A549 (cell line): Measurements from ENCODE around the gene SORCS1. TPM values are rescaled to one million over a fixed set of nuclear protein-coding genes. Genes with fewer than 3 reads are reported as not detected.

Source experiments
- ATAC-seq, 2 experiments: fragments of 200-7000 bp in 1 of 2; fragments of >200 bp in 1 of 2; cut with Nextera tagmentation in 1 of 2; cut with Tn5 transposase in 1 of 2; 3 replicates each; pipeline versions ENCODE4 v1.8.0 to v1.9.1; 2018 to 2020; ENCODE audit warnings: mild to moderate bottlenecking in 1 of 2, moderate library complexity in 1 of 2
- CTCF ChIA-PET: fragments of 300-600 bp; sonication (Branson Sonifier 250); formaldehyde crosslinking; extraction: SDS; loops from one replicate; lab custom pipeline; 2021; ENCODE audit warnings: antibody characterized with exemption, inconsistent platforms; lab: Yijun Ruan, JAX
- POLR2A ChIA-PET: fragments of 350-600 bp; formaldehyde crosslinking; extraction: SDS; loops from one replicate; lab custom pipeline; 2021; ENCODE audit warnings: antibody characterized with exemption, inconsistent platforms; lab: Yijun Ruan, JAX
- DNase-seq, 2 experiments: peaks; one replicate each; pipeline versions ENCODE4 v3.0.0 to v3.0.0-alpha.2; 2011 to 2016; ENCODE audit warnings: low read depth in 1 of 2, low spot score in 1 of 2
- FAIRE-seq: peaks from 2 replicates; lab custom pipeline; 2011; peaks lifted over from hg19 to GRCh38; lab: Jason Lieb, UNC
- H3K27ac ChIP-seq, 2 experiments: fragments of >200 bp; sonication (Bioruptor Twin); formaldehyde crosslinking; 3 replicates each; pipeline ENCODE4 v1.5.1; 2016 to 2017
- H3K4me1 ChIP-seq: fragments of >200 bp; sonication (Bioruptor Twin); formaldehyde crosslinking; 3 replicates; pipeline ENCODE4 v1.6.1; 2016
- H3K4me2 ChIP-seq: fragments of >200 bp; sonication (Bioruptor Twin); formaldehyde crosslinking; 3 replicates; pipeline ENCODE4 v1.6.1; 2016
- H3K4me3 ChIP-seq: fragments of >200 bp; sonication (Bioruptor Twin); formaldehyde crosslinking; 3 replicates; pipeline ENCODE4 v1.5.1; 2016
- H3K9me3 ChIP-seq: fragments of >200 bp; sonication (Bioruptor Twin); formaldehyde crosslinking; 3 replicates; pipeline ENCODE4 v1.6.1; 2016
- ATOH8 ChIP-seq: fragments of 250-450 bp; sonication (Bioruptor Pico); IDR thresholded peaks from 2 replicates; pipeline ENCODE4 v1.5.0; 2020; ENCODE audit warnings: low read depth, mild to moderate bottlenecking, moderate library complexity
- CBX8 ChIP-seq: fragments of 200-600 bp; sonication (generic); IDR thresholded peaks from 2 replicates; pipeline ENCODE4 v1.6.1; 2016
- CEBPB ChIP-seq, 2 experiments: fragments of >200 bp in 1 of 2; sonication (Bioruptor Twin) in 1 of 2; formaldehyde crosslinking in 1 of 2; IDR thresholded peaks; 2 replicates each; pipeline ENCODE4 v1.6.1; 2012 to 2016
- CHD4 ChIP-seq: fragments of 200-600 bp; sonication (generic); IDR thresholded peaks from 2 replicates; pipeline ENCODE4 v1.6.1; 2016; ENCODE audit warnings: antibody characterized with exemption, mild to moderate bottlenecking, borderline replicate concordance
- EHMT2 ChIP-seq: fragments of 200-600 bp; sonication (generic); IDR thresholded peaks from 2 replicates; pipeline ENCODE4 v1.6.1; 2016; ENCODE audit warnings: antibody characterized with exemption, low read depth, mild to moderate bottlenecking, moderate library complexity
- FOXS1 ChIP-seq: fragments of 250-450 bp; sonication (Bioruptor Pico); IDR thresholded peaks from 2 replicates; pipeline ENCODE4 v1.5.0; 2020; ENCODE audit warnings: mild to moderate bottlenecking, moderate library complexity
- GATA3 ChIP-seq: IDR thresholded peaks from 2 replicates; pipeline ENCODE4 v1.6.1; 2012; ENCODE audit warnings: borderline replicate concordance
- HDAC2 ChIP-seq: fragments of 200-600 bp; sonication (generic); IDR thresholded peaks from 2 replicates; pipeline ENCODE4 v1.6.1; 2016
- HEYL ChIP-seq: fragments of 250-450 bp; sonication (Bioruptor Pico); IDR thresholded peaks from 2 replicates; pipeline ENCODE4 v1.8.0; 2021; ENCODE audit warnings: mild to moderate bottlenecking, moderate library complexity
- HMGXB4 ChIP-seq: fragments of 250-450 bp; sonication (Bioruptor Pico); IDR thresholded peaks from 2 replicates; pipeline ENCODE4 v1.5.0; 2021; ENCODE audit warnings: mild to moderate bottlenecking, moderate library complexity, borderline replicate concordance
- HOXB13 ChIP-seq: fragments of 250-450 bp; sonication (Bioruptor Pico); IDR thresholded peaks from 2 replicates; pipeline ENCODE4 v1.5.0; 2020; ENCODE audit warnings: low read depth, mild to moderate bottlenecking, moderate library complexity
- JUNB ChIP-seq: fragments of >200 bp; sonication (Bioruptor Twin); formaldehyde crosslinking; IDR thresholded peaks from 2 replicates; pipeline ENCODE4 v1.6.1; 2016
- KDM5A ChIP-seq: fragments of 200-600 bp; sonication (generic); IDR thresholded peaks from 2 replicates; pipeline ENCODE4 v1.6.1; 2016; ENCODE audit warnings: antibody characterized with exemption, mild to moderate bottlenecking
- MAFK ChIP-seq: fragments of 450-650 bp; IDR thresholded peaks from 2 replicates; pipeline ENCODE4 v1.6.1; 2014; ENCODE audit not compliant: partially characterized antibody
- MAZ ChIP-seq: fragments of 150-350 bp; IDR thresholded peaks from 2 replicates; pipeline ENCODE4 v1.6.1; 2014; ENCODE audit warnings: antibody characterized with exemption, low read depth, low read length, borderline replicate concordance
- NFE2L2 ChIP-seq: fragments of 150-350 bp; conservative IDR thresholded peaks from 2 replicates; pipeline ENCODE4 v1.6.1; 2014; ENCODE audit warnings: low read length
- NPAS2 ChIP-seq: fragments of 250-450 bp; sonication (Bioruptor Pico); IDR thresholded peaks from 2 replicates; pipeline ENCODE4 v1.8.0; 2022; ENCODE audit warnings: mild to moderate bottlenecking, moderate library complexity, borderline replicate concordance
- NR3C1 ChIP-seq: fragments of >200 bp; sonication (Bioruptor Twin); formaldehyde crosslinking; IDR thresholded peaks from 3 replicates; pipeline ENCODE4 v1.6.1; 2017
- PBX3 ChIP-seq: IDR thresholded peaks from 2 replicates; pipeline ENCODE4 v1.6.1; 2012
- RAD21 ChIP-seq, 2 experiments: fragments of >200 bp in 1 of 2; sonication (Bioruptor Twin) in 1 of 2; formaldehyde crosslinking in 1 of 2; IDR thresholded peaks in 1 of 2; conservative IDR thresholded peaks in 1 of 2; 2 replicates in 1 of 2; 3 replicates in 1 of 2; pipeline ENCODE4 v1.6.1; 2012 to 2018; ENCODE audit warnings: inconsistent platforms in 1 of 2
- RFX5 ChIP-seq: fragments of 450-650 bp; IDR thresholded peaks from 2 replicates; pipeline ENCODE4 v1.7.1; 2014; ENCODE audit warnings: antibody characterized with exemption, mild to moderate bottlenecking, moderate library complexity
- SREBF2 ChIP-seq: fragments of 450-650 bp; IDR thresholded peaks from 2 replicates; pipeline ENCODE4 v1.6.1; 2014; ENCODE audit warnings: mild to moderate bottlenecking, moderate library complexity
- TP53 ChIP-seq: fragments of 250-450 bp; sonication (Bioruptor Pico); IDR thresholded peaks from 2 replicates; pipeline ENCODE4 v1.5.0; 2021; ENCODE audit warnings: mild to moderate bottlenecking, moderate library complexity
- ZFP36 ChIP-seq: fragments of 450-650 bp; IDR thresholded peaks from 2 replicates; pipeline ENCODE4 v1.6.1; 2014; ENCODE audit warnings: borderline replicate concordance; ENCODE audit not compliant: partially characterized antibody
- ZNF302 ChIP-seq: fragments of 250-450 bp; sonication (Bioruptor Pico); IDR thresholded peaks from 2 replicates; pipeline ENCODE4 v1.9.0; 2021; ENCODE audit warnings: inconsistent platforms, mild to moderate bottlenecking, moderate library complexity
- WGBS: methylation state at CpG from one replicate; pipeline ENCODE4 v1.1.6; 2017; ENCODE audit errors: missing lambda C conversion rate; 5-methylcytosine and 5-hydroxymethylcytosine counted together
- polyA plus RNA-seq, 4 experiments: library from polyadenylated mRNA; depleted of rRNA in 3 of 4; stranded (reverse); fragments of >200 nt; fragmentation: RNase III in 1 of 4; extraction: RNeasy Plus Mini Kit Qiagen cat#74134 plus additional on column Dnase treatment in 1 of 4; gene quantifications; 2 replicates in 3 of 4; 3 replicates in 1 of 4; pipeline ENCODE4 v1.2.3, GENCODE V29; 2011 to 2017

SORCS1 gene
- polyA plus RNA-seq, 2 of the 4 experiments (the other 2 are of a cell fraction): not detected

- CTCF ChIA-PET: interaction anchor here (0.5 kb wide), 1 partner anchor 1253 kb away, joined by 3 read pairs; no protein-coding TSS in a partner anchor
- no peak for ATAC-seq
- no peak overlapping the region for H3K27ac ChIP-seq
- no peak for TF ChIP-seq ATOH8 (CRISPR knock-in tag)
- TF ChIP-seq CEBPB (IDR thresholded peaks at IDR 0.05): no peak
- TF ChIP-seq MAZ: no peak
- TF ChIP-seq HDAC2: no peak
- no peak for TF ChIP-seq NPAS2 (CRISPR knock-in tag)
- TF ChIP-seq ZNF302 (CRISPR knock-in tag): no peak
- TF ChIP-seq EHMT2: no peak
- TF ChIP-seq CHD4: no peak
- no peak for TF ChIP-seq CBX8
- TF ChIP-seq NR3C1: no peak
- no peak for TF ChIP-seq FOXS1 (CRISPR knock-in tag)
- no peak for TF ChIP-seq SREBF2
- TF ChIP-seq HEYL: no peak
- no peak for TF ChIP-seq MAFK
- no peak for TF ChIP-seq ZFP36
- TF ChIP-seq JUNB: no peak
- no peaks in the 10 kb centered on the region for H3K4me1 ChIP-seq
- no peak for DNase-seq
- H3K9me3 ChIP-seq: no peaks in the 10 kb centered on the region
- WGBS: 0% methylated on average over 1 of the region's 1 CpG
- POLR2A ChIA-PET: no interaction called here
- no peak overlapping the region for H3K4me3 ChIP-seq
- no peak overlapping the region for H3K4me2 ChIP-seq
- FAIRE-seq: no peak
These were observed 521.0 kb downstream of the SORCS1 start for GRCh38 chr10:106643473-106643872.

- no peak for FAIRE-seq
- DNase-seq: no peak
- CTCF ChIA-PET: interaction anchor here (1.6 kb wide), 1 partner anchor 13 kb away, joined by 4 read pairs; no protein-coding TSS in a partner anchor
- TF ChIP-seq RFX5 (no peak), GATA3 (no peak), KDM5A (no peak), RAD21 (conservative IDR thresholded peaks at IDR 0.05 in 1 of 2, IDR thresholded peaks at IDR 0.05 in 1 of 2) (no peak), NPAS2 (CRISPR knock-in tag) (no peak), PBX3 (no peak), MAFK (no peak), NFE2L2 (no peak), HMGXB4 (CRISPR knock-in tag) (no peak), HOXB13 (CRISPR knock-in tag) (no peak), ZNF302 (CRISPR knock-in tag) (no peak), NR3C1 (no peak), ZFP36 (no peak), TP53 (CRISPR knock-in tag) (no peak)
- Histone ChIP-seq H3K4me1 (no peaks in the 10 kb centered on the region), H3K4me2 (no peak overlapping the region), H3K4me3 (no peak overlapping the region), H3K9me3 (no peaks in the 10 kb centered on the region), H3K27ac (no peak overlapping the region)
- ATAC-seq: no peak
- POLR2A ChIA-PET: no interaction called here
These were observed 526.6 kb downstream of the SORCS1 start for GRCh38 chr10:106637873-106638272.
